Epidermal melanocyte (primary cell): ENCODE measurements around the gene DNAI2.
"Not testable (repeated sequence)": the region's sequence is repeated elsewhere in the genome, so short reads cannot be mapped to it uniquely, and the experiment has no call there.

Source experiments
- DNase-seq: peaks from one replicate; pipeline ENCODE4 v3.0.0; 2011; ENCODE audit warnings: low spot score; ENCODE audit not compliant: insufficient read length

The DNAI2 gene

GRCh38 chr17:74274709-74275340, 791 bp downstream of the DNAI2 start:
- DNase-seq: no peak

- DNase-seq: no peak
These were observed 2.0 kb downstream of the DNAI2 start for GRCh38 chr17:74276051-74276476.

GRCh38 chr17:74276541-74277009, 2.5 kb downstream of the DNAI2 start:
- DNase-seq: no peak

DNA sequence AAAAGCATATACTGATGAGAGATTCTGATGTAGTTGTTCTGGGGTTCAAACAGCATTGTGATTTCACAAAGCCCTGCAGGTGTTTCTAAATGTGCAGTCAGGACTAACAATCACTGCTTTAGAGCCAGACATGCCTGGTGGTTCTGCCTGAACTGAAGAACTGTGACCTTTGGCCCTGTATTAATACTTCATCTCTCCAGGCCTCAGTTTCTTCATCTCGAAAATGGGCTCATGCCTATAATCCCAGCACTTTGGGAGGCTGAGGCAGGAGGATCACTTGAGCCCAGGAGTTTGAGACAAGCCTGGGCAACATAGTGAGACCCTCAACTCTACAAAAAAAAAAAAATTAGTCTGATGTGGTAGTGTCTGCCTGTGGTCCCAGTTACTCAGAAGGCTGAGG, 3.9 kb downstream of the DNAI2 start:
- DNase-seq: no peak

- DNase-seq: not testable (repeated sequence)
These were observed 5.6 kb downstream of the DNAI2 start for GRCh38 chr17:74279617-74280016.

- no peak for DNase-seq
These were observed 6.1 kb downstream of the DNAI2 start for GRCh38 chr17:74280093-74280513.

DNA sequence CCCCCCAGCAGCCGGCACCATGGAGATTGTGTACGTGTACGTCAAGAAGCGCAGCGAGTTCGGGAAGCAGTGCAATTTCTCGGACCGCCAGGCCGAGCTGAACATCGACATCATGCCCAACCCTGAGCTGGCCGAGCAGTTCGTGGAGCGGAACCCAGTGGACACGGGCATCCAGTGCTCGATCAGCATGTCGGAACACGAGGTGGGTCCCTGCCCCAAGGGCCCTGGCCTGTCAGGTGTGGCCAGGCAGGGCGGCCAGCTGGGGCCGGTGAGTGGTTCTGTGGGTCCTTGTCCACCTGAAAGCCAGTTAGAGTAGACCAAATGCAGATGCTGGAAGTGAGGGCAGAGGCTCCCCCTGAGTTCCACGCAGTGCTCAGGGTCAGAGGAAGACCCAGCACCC, 7.8 kb downstream of the DNAI2 start:
- DNase-seq: no peak

- not testable (repeated sequence) for DNase-seq
These were observed 8.2 kb downstream of the DNAI2 start for GRCh38 chr17:74282274-74282586.

- DNase-seq: no peak
These were observed 8.7 kb downstream of the DNAI2 start for GRCh38 chr17:74282587-74283370.

GRCh38 chr17:74283371-74283673, 9.3 kb downstream of the DNAI2 start:
- no peak for DNase-seq

DNA sequence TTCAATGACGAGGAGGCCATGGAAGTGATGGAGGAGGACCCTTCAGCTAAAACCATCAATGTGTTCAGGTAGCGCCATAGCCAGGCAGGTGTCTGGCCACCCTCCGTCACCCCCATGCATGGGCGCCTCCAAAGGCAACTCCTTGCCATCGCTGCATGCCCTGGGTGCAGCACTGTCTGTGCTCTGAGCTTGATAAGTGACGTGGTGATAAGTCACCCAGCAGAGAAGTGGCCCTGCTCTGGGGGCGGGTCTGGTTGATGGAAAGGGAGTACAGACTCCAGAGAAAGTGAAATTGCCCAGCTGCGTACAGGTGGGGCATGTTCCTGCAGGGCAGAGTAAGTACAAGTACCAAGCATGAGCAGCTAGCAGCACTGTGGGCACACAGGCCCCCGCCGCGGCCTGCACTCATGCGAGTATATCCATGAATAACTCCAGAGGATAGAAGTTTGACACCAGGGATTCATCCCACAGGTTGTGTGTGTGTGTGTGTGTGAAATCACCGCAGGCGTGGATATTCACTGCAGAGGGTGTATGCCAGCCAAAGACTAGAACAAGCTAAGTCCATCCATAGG, 13.1 kb downstream of the DNAI2 start:
- DNase-seq: no peak

GRCh38 chr17:74288785-74289184, 14.8 kb downstream of the DNAI2 start:
- DNase-seq: no peak

DNA sequence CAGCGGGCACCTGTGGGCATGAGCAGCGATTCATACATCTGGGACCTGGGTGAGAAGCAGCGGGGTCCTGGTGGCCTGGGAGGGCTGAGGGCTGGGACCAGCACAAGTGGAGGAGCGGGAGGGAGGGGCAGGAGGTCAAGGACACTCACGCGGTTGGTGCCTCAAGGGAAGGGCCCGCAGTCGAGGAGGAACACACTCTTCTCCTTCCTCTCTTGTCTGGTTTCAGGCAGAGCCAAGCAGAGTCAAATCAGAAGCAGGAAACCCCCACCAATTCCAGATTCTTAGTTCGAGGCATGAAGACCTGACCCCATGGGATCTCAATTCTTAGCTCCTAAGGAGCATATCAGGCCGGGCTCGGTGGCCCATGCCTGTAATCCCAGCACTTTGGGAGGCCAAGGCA, 15.7 kb downstream of the DNAI2 start:
- DNase-seq: no peak

DNA sequence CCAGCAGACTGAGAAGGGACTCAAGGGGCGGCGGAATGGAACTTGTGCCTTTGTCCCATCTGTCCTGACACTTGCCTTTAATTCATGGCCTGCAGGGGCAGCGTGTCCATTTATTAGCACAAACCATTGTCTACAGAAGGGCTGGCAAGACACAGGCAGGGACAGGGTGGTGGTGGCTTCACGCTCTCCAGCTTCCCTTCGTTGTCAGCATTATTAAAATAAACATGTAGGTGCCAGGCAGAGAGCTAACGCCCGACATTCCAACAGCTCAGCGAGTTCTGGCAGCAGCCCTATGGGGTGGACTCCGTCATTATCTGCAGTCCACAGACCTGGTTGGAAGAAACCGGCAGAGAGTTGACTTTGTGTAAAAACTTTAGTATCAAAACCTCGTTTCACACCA, 16.3 kb downstream of the DNAI2 start:
- no peak for DNase-seq

DNA sequence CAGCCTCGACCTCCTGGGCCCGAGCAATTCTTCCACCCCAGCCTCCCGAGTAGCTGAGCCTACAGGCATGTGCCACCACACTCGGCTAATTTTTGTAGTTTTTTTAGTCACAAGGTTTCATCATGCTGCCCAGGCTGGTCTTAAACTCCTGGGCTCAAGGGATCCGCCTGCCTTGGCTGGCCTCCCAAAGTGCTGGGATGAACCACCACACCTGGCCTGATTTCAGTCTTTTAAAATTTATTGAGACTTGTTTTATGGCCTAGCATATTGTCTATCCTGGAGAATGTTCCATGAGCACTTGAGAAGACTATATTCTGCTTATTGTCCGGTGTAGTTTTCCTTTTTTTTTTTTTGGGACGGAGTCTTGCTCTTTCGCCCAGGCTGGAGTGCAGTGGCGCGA, 18.5 kb downstream of the DNAI2 start:
- DNase-seq: no peak

- DNase-seq: no peak
These were observed 21.9 kb downstream of the DNAI2 start for GRCh38 chr17:74295625-74296547.

DNA sequence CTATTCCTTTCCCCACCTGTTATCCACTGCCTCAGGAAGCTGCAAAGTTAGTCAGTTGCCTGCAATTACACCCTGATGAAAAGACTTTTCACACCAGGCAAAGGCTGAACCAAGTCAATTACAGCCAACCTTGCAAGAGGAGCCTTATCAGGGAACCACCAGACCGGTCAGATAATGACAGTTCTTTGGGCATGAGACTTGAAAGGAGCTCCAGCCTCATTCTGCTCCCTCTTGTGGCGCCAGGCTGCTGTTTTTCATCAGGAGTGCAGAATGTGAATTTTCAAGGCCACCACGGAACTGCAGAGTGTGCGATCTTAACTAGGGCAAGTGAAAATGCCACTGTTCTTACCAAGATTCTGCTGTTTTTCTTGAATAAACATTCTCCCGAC, 22.5 kb downstream of the DNAI2 start:
- no peak for DNase-seq

- DNase-seq: no peak
These were observed 23.9 kb downstream of the DNAI2 start for GRCh38 chr17:74297941-74298340.

- no peak for DNase-seq
These were observed 24.7 kb downstream of the DNAI2 start for GRCh38 chr17:74298778-74299177.

GRCh38 chr17:74299226-74300009, 25.4 kb downstream of the DNAI2 start:
- no peak for DNase-seq

GRCh38 chr17:74303305-74303704, 29.3 kb downstream of the DNAI2 start:
- DNase-seq: no peak
